Activated CD8-positive, alpha-beta memory T cell treated with anti-CD3 and anti-CD28 coated beads, Interleukin-2, amount 50 U/mL, for 1 hour (primary cell): ENCODE measurements around the gene ZMPSTE24.

Experiments
- DNase-seq: peaks from one replicate; pipeline ENCODE4 v3.0.0-alpha.2; 2020; ENCODE audit errors: extremely low read depth

ZMPSTE24 gene

DNA sequence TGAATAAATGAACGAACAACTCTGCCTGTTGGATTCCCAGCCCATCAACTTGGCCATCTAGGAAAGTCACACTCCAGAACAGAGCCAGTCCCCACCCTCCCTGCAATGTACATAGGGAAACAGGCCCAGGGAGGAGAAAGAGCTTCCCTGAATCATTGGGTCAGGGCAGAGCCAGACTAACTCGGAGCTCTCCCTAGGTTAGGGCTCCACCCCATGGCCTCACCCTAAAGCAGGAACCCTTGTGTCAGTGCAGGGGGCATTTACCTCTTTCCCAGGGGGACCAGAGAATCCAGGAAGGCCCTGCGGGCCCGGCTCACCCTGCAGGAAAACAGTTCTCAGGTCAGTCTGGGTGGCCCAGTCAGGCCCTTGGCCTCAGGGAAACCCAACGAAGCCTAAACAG lies 47.4 kb downstream of the ZMPSTE24 start:
- no peak for DNase-seq

DNA sequence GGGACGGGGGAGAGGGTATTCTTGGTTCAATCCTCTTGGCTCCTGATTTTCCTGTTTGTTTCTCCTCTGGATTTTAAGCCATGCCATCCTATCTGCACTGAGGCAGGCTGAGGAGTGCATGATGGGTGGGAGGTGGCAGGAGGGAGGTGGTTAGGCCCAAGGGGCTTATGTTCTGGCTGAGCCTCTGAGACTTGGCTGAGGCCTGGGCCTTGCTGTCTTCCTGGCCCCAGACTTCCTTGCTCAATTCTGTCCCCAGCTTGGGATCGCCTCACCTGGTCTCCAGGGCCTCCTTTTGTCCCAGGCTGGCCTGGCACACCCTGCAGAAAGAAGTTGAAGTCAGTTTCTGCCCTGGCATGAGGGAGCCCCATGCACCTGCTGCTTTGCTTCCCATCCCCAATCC lies 47.8 kb downstream of the ZMPSTE24 start:
- no peak for DNase-seq

DNA sequence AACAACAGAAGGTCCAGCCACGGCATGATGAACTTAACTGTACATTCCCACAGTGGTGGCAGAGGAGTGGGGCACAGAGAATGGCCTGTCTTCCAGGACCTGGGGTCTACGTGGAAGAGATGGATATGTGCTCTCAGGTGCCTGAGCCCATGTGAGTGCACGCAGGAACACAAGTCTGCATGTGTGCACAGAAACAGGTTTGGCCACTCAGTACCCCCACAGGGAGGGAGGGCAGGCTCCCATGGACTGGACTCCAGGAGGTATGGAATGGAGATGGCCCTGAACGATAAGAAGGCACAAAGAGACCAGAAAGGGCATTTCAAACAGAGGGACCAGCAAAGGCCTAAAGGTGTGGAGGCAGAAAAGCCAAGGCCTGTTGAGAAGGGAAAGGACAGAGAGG lies 48.3 kb downstream of the ZMPSTE24 start:
- no peak for DNase-seq

- DNase-seq = no peak
Observed at GRCh38 chr1:40307186-40307585, 49.1 kb downstream of the ZMPSTE24 start.

DNA sequence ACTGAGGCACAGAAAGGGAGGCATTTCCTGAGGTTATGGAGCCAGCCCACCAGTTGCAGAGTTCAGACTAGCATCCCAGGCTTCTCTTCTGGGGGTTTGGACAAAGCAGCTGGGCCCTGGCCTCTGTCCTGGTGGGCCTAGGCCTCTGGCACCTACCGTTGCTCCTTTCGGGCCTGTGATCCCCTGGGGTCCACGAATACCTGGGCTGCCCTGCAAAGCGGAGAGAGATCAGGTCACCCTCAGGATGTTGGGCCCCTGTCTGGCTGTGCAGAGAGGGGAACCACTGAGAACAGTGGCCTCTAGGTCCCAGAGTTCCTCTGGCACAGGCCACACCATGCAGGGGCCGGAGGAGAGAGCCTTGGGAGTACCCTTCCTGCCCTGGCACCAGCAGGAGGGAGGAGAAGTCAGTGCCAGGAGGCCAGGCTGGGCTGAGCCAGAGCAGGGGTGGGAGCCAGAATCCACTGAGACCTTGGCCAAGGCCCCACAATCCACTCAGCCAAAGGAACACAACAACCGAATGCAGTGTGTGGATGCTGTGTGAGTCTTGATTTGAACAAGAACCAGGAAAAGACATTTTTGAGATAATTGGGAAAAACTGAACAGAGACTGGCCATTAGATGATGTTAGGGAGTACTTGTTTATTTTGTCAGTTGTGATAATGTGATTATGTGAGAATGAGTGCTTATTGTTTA lies 50.1 kb downstream of the ZMPSTE24 start:
- no peak for DNase-seq

GRCh38 chr1:40309374-40310128 lies 51.5 kb downstream of the ZMPSTE24 start:
- DNase-seq = no peak

- DNase-seq = no peak
Observed at GRCh38 chr1:40310129-40310461, 52.1 kb downstream of the ZMPSTE24 start.

- DNase-seq = no peak
Observed at GRCh38 chr1:40310983-40311642, 53.1 kb downstream of the ZMPSTE24 start.

GRCh38 chr1:40311692-40312091 lies 53.7 kb downstream of the ZMPSTE24 start:
- no peak for DNase-seq

DNA sequence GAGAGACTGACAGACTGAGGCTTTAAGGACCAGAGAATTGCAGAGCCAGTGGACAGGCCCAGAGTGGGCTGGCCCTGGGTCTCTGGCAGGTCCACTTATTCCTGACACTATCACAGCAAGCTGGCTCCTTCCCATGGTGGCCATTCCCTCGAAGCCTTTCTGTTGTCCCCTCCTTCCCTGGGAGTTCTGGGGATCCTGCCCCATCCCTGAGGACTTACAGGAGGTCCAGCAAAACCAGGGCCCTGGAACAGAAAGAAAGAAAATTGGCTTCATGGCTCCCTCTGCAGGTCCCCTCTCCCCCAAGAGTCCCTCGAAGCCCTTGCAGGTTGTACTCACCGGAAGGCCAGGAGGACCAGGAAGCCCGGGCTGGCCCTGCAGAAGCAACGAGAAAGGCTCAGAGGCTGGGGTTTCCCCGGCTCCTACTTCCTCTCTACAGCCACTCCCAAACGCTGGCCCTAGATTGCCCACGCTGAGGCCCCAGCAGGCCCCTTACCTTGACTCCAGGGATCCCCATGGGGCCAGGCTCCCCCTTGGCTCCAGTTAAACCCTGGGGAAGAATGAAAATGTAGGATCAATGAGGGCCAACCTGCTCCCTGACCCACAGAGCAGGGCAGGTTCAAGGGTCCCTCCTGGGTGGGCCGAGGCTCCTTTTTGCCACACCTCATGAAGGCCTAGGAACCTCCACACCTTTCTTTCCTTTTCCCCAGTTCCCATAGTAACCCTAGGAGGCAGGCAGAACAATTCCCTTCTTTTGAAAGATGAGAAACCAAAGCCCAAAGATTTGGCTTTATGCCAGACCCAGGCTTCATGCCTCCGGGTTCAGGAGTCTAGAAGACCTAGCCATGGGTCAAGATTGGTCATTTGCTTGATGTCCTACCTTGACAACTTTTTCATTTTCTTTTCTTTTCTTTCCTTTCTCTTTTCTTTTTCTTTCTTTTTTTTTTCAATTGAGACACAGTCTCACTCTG lies 54.5 kb downstream of the ZMPSTE24 start:
- no peak for DNase-seq

GRCh38 chr1:40313329-40313957 lies 55.4 kb downstream of the ZMPSTE24 start:
- no peak for DNase-seq

GRCh38 chr1:40313958-40314720 lies 56.1 kb downstream of the ZMPSTE24 start:
- no peak for DNase-seq

- DNase-seq = no peak
Observed at GRCh38 chr1:40314721-40315238, 56.7 kb downstream of the ZMPSTE24 start.

DNA sequence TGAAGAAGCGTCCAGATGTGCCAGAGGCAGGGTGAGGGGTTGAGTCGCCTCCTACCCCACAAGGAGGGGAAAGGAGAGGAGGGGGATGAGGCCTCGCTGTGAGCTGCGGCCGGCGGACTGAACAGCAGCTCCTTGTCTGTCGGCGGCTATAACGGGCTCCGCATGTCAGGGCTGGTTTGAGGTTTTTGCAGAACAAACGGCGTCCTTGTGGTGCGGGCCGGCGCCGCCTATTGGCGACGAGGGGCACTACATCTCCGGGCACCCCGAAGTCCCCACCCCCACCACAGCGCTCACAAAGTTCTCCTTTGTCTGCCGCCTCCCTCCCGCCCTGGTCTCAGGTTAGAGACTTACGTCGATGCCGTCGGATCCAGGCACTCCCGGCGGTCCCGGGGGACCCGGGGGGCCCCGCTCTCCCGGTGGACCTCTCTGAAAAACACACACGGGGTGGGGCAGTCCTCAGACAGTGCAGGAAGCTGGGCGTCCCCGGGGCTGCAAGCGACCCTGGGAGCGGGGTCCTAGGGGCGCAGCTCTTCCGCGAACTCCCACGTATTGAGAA lies 57.3 kb downstream of the ZMPSTE24 start:
- DNase-seq = peak; percentile 52

DNA sequence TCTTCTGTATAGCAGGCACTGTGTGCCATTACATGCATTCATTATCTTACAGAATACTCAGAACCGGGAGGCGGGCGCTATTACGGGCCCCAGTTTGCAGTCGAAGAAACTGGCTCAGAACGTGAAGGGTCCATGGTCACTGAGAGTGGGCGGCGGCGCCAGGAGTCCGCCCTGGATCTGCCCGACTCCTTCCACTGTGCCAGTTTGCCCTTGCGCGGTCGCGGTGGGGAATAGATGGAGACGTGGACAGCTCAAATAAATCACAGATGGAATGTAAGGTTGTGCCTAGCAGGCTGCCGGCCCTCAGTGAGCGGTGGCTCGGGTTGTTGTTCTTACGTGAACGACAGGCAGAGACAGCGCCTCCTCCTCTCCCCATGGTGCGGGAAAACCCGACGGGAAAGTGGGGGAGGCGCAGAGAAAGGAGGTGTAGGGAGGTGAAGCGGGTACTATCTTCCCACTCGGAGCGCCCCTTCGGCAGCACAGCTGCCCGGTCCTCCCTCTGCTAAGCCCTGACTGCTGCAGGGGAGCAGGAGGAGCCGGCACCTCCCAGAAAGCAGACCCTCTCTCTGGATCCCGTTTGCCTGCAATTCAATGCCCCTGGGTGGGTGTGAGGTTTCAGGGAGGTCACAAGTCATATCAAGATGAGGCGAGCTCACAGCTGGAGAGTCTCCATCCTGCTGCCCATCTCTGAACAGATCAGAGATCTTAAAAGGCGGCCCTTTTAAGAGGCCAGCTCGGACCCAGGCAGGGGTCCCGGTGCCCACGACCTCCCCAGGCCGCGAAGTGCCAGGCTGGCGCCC lies 58.0 kb downstream of the ZMPSTE24 start:
- DNase-seq = no peak

GRCh38 chr1:40316595-40317393 lies 58.8 kb downstream of the ZMPSTE24 start, which contains the start of gene COL9A2:
TSS of gene COL9A2 (minus strand) at chr1:40317286. CDS start at chr1:40317197, 89 bp downstream.
- no peak for DNase-seq

DNA sequence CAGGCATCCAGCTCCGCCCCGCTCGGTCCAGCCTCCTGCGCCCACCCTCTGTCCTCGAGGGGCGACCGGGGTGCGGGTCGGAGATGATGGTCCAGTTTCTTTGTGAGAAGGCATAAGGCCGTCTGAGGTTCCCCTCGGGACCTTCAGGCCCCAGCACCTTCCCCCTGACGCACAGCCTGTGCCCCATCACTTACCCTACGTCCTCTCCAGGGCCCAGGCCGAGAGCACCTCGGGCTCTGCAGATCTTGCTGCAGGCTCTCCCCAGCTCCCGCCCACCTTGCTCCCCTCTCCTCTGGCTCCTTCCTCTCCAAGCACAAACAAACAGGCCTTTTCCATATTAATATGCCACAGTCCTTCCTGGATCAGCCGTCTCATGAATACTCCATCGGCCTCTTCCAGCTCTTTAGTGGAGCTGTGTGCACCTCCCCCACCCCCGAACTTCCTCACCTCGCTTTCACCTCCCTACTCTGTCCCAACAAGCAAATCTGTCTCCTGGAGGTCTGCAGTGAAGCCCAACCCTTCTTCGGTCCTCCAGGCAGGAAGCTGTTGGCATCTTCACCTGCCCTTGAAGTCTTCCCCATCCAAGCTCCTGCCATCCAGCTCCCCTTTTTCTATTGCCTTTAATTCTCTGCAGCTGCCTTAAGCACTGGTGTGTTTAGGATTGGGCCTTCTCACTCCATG lies 59.5 kb downstream of the ZMPSTE24 start:
- no peak for DNase-seq

- no peak for DNase-seq
Observed at GRCh38 chr1:40318476-40318875, 60.4 kb downstream of the ZMPSTE24 start.
